OCI-LY3 (cell line): ENCODE measurements around the gene TREM1.

Experiments used
- H2AFZ ChIP-seq: fragments of 200-600, 300-600 bp; shearing (Covaris generic); 2 replicates; pipeline ENCODE4 v1.6.0; 2014; ENCODE audit warnings: antibody characterized with exemption, low read depth, low read length
- H3K27ac ChIP-seq: fragments of 200-600, 300-600 bp; sonication (generic); 2 replicates; pipeline ENCODE4 v1.5.1; 2014; ENCODE audit warnings: mild to moderate bottlenecking, low read length, moderate library complexity, mixed read lengths
- H3K27me3 ChIP-seq: fragments of 200-600, 300-600 bp; sonication (generic); 2 replicates; pipeline ENCODE4 v1.6.1; 2014; ENCODE audit warnings: low read depth, low read length, mixed read lengths
- H3K36me3 ChIP-seq: fragments of 200-600, 300-600 bp; sonication (generic); replicated peaks from 2 replicates; pipeline ENCODE3; 2014; ENCODE audit warnings: low read depth, low read length, mixed read lengths
- H3K4me1 ChIP-seq: fragments of 300-600, 200-600 bp; sonication (generic); 2 replicates; pipeline ENCODE4 v1.6.1; 2014; ENCODE audit warnings: low read length, mixed read lengths
- H3K4me2 ChIP-seq: fragments of 200-600, 300-600 bp; sonication (generic); 2 replicates; pipeline ENCODE4 v1.6.1; 2014; ENCODE audit warnings: low read length, mixed read lengths
- H3K4me3 ChIP-seq: fragments of 300-600, 200-600 bp; sonication (generic); 2 replicates; pipeline ENCODE4 v1.5.1; 2014; ENCODE audit warnings: antibody characterized with exemption, mild to moderate bottlenecking, low read length, moderate library complexity
- H3K79me2 ChIP-seq: fragments of 300-600, 200-600 bp; shearing (Covaris generic); 2 replicates; pipeline ENCODE4 v1.6.1; 2014; ENCODE audit warnings: mild to moderate bottlenecking, low read length, mixed read lengths
- H3K9ac ChIP-seq: fragments of 300-600, 200-600 bp; shearing (Covaris generic); 2 replicates; pipeline ENCODE4 v1.6.0; 2014; ENCODE audit warnings: mild to moderate bottlenecking, low read length, moderate library complexity
- H3K9me3 ChIP-seq: fragments of 200-600, 300-600 bp; shearing (Covaris generic); 2 replicates; pipeline ENCODE4 v1.6.1; 2014; ENCODE audit warnings: low read length, mixed read lengths; ENCODE audit not compliant: insufficient read depth
- H4K20me1 ChIP-seq: fragments of 200-600, 300-600 bp; sonication (generic); 2 replicates; pipeline ENCODE4 v1.6.1; 2016; ENCODE audit warnings: low read length, mixed read lengths; ENCODE audit not compliant: insufficient read depth
- EZH2phosphoT487 ChIP-seq: fragments of 200-600 bp; shearing (Covaris generic); IDR thresholded peaks from 2 replicates; pipeline ENCODE4 v1.6.1; 2018; ENCODE audit warnings: antibody characterized with exemption, mixed run types, low read depth
- TF ChIP-seq, protein P1 (sequence below): fragments of 200-600, 300-600 bp; sonication (generic); IDR thresholded peaks from 2 replicates; pipeline ENCODE4 v1.5.1; 2014; ENCODE audit warnings: antibody characterized with exemption, low read length, low read depth

Gene TREM1

DNA sequence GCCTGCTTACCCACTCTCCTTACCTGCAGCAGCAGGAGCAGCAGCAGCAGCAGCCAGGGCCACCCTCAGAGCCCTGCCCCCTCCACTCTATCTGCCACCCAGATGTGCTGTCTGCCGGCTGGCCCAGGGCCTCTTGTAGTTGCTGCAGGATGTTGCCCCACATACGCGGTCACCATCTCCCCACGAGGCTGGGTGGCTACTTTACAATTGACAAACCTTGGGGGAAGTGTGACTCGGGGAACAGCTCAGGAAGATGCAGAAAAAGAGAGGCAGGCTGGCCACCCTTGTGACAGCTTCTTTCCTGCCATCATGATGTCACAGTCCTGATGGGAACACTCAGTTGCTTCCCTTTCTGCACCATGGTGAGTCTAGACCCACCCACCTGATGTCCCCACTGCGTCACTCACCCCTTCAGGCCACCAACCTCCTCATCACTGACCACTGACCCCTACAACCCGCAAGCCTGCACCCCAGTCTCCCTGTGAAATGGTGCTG, 14.5 kb downstream of the TREM1 start:
- H3K4me2 ChIP-seq = no peak overlapping the region
- no peaks in the 10 kb centered on the region for H3K4me1 ChIP-seq
- no peak overlapping the region for H2AFZ ChIP-seq
- H3K4me3 ChIP-seq = no peak overlapping the region
- H4K20me1 ChIP-seq = no peaks in the 10 kb centered on the region
- peaks cover 22% of the 10 kb centered on the region for H3K27me3 ChIP-seq
- TF ChIP-seq, protein P1, sequence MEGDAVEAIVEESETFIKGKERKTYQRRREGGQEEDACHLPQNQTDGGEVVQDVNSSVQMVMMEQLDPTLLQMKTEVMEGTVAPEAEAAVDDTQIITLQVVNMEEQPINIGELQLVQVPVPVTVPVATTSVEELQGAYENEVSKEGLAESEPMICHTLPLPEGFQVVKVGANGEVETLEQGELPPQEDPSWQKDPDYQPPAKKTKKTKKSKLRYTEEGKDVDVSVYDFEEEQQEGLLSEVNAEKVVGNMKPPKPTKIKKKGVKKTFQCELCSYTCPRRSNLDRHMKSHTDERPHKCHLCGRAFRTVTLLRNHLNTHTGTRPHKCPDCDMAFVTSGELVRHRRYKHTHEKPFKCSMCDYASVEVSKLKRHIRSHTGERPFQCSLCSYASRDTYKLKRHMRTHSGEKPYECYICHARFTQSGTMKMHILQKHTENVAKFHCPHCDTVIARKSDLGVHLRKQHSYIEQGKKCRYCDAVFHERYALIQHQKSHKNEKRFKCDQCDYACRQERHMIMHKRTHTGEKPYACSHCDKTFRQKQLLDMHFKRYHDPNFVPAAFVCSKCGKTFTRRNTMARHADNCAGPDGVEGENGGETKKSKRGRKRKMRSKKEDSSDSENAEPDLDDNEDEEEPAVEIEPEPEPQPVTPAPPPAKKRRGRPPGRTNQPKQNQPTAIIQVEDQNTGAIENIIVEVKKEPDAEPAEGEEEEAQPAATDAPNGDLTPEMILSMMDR = no peak
- no peak for TF ChIP-seq EZH2phosphoT487
- no peaks in the 10 kb centered on the region for H3K9me3 ChIP-seq
- no peak overlapping the region for H3K27ac ChIP-seq
- no peaks in the 10 kb centered on the region for H3K79me2 ChIP-seq
- no peaks in the 10 kb centered on the region for H3K36me3 ChIP-seq
- H3K9ac ChIP-seq = no peak overlapping the region

DNA sequence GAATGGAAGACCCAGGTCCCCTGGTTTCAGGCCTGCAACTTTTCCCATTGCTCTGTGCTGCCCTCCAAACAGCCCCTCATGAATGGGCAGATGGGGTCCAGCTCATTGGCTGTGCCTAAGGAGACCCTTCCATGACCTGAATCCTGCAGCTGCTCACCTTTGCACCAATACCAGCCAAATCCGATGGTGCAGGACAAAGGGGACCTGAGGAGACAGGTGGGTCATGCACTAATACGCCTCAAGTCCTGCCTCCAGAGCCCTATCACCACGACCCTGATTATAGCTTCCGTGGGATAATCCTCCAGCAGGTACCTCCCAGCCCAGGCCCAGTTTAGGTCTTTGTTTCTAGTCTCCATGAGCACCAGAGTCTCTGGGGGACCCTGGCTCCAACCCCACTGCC, 16.8 kb downstream of the TREM1 start:
- Histone ChIP-seq H3K27me3 (peaks cover 1% of the 10 kb centered on the region; the same call in 1 of the 2 replicates), H3K27ac (no peak overlapping the region), H3K4me1 (no peaks in the 10 kb centered on the region), H3K9me3 (no peaks in the 10 kb centered on the region), H2AFZ (no peak overlapping the region), H3K36me3 (no peaks in the 10 kb centered on the region), H3K4me2 (no peak overlapping the region), H3K9ac (no peak overlapping the region), H3K79me2 (no peaks in the 10 kb centered on the region), H4K20me1 (no peaks in the 10 kb centered on the region), H3K4me3 (no peak overlapping the region)
- TF ChIP-seq, protein P1 = no peak
- no peak for TF ChIP-seq EZH2phosphoT487

DNA sequence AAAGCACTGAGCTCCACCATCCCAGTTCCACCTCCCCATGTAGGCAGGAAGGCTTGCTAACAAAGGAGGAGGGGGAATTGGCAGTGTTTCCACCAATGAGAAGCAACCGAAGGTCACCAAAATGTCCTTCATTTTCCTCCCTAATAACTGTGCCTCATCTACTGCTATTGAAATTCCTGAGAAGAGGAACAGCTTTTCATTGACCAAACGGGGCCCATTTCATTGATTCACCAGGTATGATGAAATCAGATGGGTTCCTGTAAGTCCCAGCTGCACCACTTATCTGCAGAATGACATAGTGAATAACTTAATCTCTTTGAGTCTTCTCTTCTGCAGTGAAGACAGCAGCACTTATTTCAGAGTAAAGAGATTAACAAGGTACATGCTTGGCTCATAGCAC, 17.3 kb downstream of the TREM1 start:
- no peak overlapping the region for H3K4me3 ChIP-seq
- no peaks in the 10 kb centered on the region for H3K4me1 ChIP-seq
- H3K27ac ChIP-seq = no peak overlapping the region
- no peaks in the 10 kb centered on the region for H3K9me3 ChIP-seq
- no peaks in the 10 kb centered on the region; the same call in 1 of the 2 replicates for H3K27me3 ChIP-seq
- TF ChIP-seq, protein P1 = no peak
- TF ChIP-seq EZH2phosphoT487 = no peak
- no peak overlapping the region for H2AFZ ChIP-seq
- H3K9ac ChIP-seq = no peak overlapping the region
- H3K36me3 ChIP-seq = no peaks in the 10 kb centered on the region
- H3K79me2 ChIP-seq = no peaks in the 10 kb centered on the region
- no peaks in the 10 kb centered on the region for H4K20me1 ChIP-seq
- no peak overlapping the region for H3K4me2 ChIP-seq

DNA sequence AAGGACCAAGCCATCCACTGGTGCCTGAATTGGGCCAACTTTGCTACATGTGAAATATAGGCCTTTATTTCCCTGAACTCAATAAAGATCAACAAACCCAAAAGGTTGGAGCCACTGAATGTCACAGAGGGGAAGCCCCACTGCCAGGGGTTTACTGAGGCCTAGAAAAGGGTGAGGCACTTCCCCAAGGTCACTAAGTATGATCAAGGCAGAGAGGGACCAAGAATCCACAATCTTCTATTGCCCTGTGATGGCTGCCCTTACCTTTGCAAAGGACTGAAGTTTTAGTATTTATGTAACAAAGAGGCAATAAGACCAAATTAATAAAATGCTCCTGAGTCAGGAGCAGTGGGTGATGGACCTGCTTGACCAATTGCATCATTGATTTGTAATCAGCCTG, 18.0 kb downstream of the TREM1 start:
- no peaks in the 10 kb centered on the region for H3K4me1 ChIP-seq
- TF ChIP-seq, protein P1 = no peak
- TF ChIP-seq EZH2phosphoT487 = no peak

More for the DNA sequence above, 18.0 kb downstream of the TREM1 start:
- Histone ChIP-seq H3K4me3 (no peak overlapping the region), H3K27me3 (no peaks in the 10 kb centered on the region; the same call in 1 of the 2 replicates), H3K36me3 (no peaks in the 10 kb centered on the region), H2AFZ (no peak overlapping the region), H4K20me1 (no peaks in the 10 kb centered on the region), H3K9ac (no peak overlapping the region), H3K4me2 (no peak overlapping the region), H3K27ac (no peak overlapping the region), H3K79me2 (no peaks in the 10 kb centered on the region), H3K9me3 (peaks cover 3% of the 10 kb centered on the region; the same call in 1 of the 2 replicates)
